A549 treated with AZD9567 at 1 μM for 4 hours (cell line): ENCODE data around the gene CPHXL. TPM values are rescaled to one million over a fixed set of nuclear protein-coding genes. Genes with fewer than 3 reads are reported as not detected.

Source experiments
- total RNA-seq: library from RNA; stranded (reverse); fragments of 200-300 nt; extraction: Qiagen RNA extraction; gene quantifications from 5 replicates; pipeline ENCODE4 v1.2.3, GENCODE V29; 2022; ENCODE audit not compliant: insufficient read depth

Gene CPHXL
- not detected in 5 replicates for total RNA-seq

DNA sequence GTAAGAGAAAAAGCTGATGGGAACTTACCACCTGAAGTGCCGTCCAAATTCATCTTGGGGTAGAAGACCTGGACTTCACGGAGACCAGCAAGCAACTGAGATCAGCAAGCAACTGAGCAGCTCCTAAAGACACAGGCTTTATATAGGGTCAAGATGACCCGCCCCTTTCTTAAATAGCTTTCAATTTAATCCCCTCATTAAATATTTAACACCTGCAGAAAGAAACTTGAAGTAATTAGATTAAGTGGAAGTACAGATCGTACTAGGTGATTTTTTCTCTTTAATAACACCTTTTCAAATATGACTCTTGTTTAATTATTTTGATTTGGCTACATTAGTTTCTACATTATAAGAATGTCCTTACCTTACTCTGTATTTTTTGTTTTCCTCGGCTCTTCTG lies at the start of gene CPHXL:
Gene CPHXL, minus strand, starts transcription at position 101 of the 400 bp plus-strand sequence. Its CDS starts 48 bp downstream, at position 53.

DNA sequence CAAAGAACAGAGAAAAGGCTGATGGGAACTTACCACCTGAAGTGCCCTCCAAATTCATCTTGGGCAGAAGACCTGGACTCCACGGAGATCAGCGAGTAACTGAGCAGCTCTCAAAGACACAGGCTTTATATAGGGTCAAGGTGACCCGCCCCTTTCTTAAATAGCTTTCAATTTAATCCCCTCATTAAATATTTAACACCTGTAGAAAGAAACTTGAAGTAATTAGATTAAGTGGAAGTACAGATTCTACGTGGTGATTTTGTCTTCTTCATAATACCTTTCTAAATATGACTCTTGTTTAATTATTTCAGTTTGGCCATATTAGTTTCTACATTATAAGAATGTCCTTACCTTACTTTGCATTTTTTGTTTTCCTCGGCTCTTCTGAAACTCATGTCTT lies 24.9 kb downstream of the CPHXL start, which contains the start of gene DUXB:
Gene DUXB, minus strand, starts transcription at position 101 of the 400 bp plus-strand sequence. Its CDS starts 43 bp downstream, at position 58.

DNA sequence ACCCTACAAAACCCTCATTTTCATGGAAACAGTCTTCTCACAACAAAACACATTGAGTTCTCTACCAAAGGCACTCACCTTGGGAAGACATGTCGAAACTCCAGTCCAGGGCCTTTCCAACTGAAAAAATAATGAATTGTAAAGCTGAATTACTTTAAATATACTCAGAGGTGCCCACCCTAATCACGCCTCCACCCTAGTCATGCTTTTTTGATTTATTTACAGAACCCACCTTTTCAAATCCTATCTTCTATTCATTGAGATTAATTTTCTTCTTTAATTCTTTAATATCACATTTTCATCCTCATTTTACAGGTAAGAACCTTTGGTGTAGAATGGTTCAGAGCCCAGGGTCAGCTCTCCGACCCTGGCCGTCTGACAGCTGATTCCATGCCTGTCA lies 49.4 kb downstream of the CPHXL start, which contains the start of gene CPHXL2:
Gene CPHXL2, minus strand, starts transcription at position 101 of the 400 bp plus-strand sequence. Its CDS starts 10 bp downstream, at position 91.

Other genes with a start within 250 kb of the CPHXL start
- 0.12 to 0.20 TPM (median 0.14 TPM) in 4 of 5 replicates, not detected in the other for gene CHST6, start 231.0 kb downstream of the CPHXL start, total RNA-seq
- gene CHST5, start 190.4 kb downstream of the CPHXL start, total RNA-seq: 0.03 to 0.18 TPM (median 0.03 TPM) in 3 of 5 replicates, not detected in the others
- gene TMEM231, start 170.2 kb downstream of the CPHXL start, total RNA-seq: 9.4 to 12.9 TPM (median 10.5 TPM) in 5 replicates
- 76.4 to 95.7 TPM (median 90.8 TPM) in 5 replicates for gene GABARAPL2, start 160.1 kb downstream of the CPHXL start, total RNA-seq
- gene ADAT1, start 103.2 kb downstream of the CPHXL start, total RNA-seq: 28.4 to 40.0 TPM (median 39.5 TPM) in 5 replicates
- gene KARS1, start 78.8 kb downstream of the CPHXL start, total RNA-seq: 155 to 203 TPM (median 165 TPM) in 5 replicates
- gene TERF2IP, start 78.7 kb downstream of the CPHXL start, total RNA-seq: 45.4 to 51.7 TPM (median 47.7 TPM) in 5 replicates
- gene CPHXL2, start 49.5 kb downstream of the CPHXL start, total RNA-seq: not detected in 5 replicates
- gene DUXB, start 25.0 kb downstream of the CPHXL start, total RNA-seq: 0.07 TPM in 1 of 5 replicates, not detected in the others